IMR-90 (cell line): ENCODE results near the gene FGA. TPM values are rescaled to one million over a fixed set of nuclear protein-coding genes. Genes with fewer than 3 reads are reported as not detected.

Source experiments
- ATAC-seq: fragments of 200-7000 bp; cut with Tn5 transposase; 2 replicates; pipeline ENCODE4 v1.9.1; 2020; ENCODE audit warnings: low read depth, mild to moderate bottlenecking, moderate library complexity
- BruUV-seq: library from RNA; stranded (reverse); fragments of 400-500 nt; replicated peaks from 2 replicates; lab custom pipeline; 2021; lab: Mats Ljungman, UMichigan
- CTCF ChIA-PET: fragments of 300-600 bp; formaldehyde crosslinking; extraction: SDS; loops from one replicate; lab custom pipeline; 2021; ENCODE audit warnings: antibody characterized with exemption; lab: Yijun Ruan, JAX
- POLR2A ChIA-PET: fragments of 300-600 bp; sonication (Branson Sonifier 250); formaldehyde crosslinking; loops from one replicate; lab custom pipeline; 2022; ENCODE audit warnings: antibody characterized with exemption; ENCODE audit not compliant: unreplicated experiment; lab: Charles Lee
- DNase-seq: peaks from one replicate; pipeline ENCODE4 v3.0.0; 2013
- H2AFZ ChIP-seq: replicated peaks from 2 replicates; pipeline ENCODE3; 2013; ENCODE audit warnings: low read length, mild to moderate bottlenecking; ENCODE audit not compliant: poor library complexity
- H2AK5ac ChIP-seq: 2 replicates; pipeline ENCODE4 v1.6.1; 2013; ENCODE audit warnings: low read depth, low read length, inconsistent platforms
- H2AK9ac ChIP-seq: replicated peaks from 2 replicates; pipeline ENCODE3; 2013; ENCODE audit warnings: mild to moderate bottlenecking, low read depth, low read length, moderate library complexity; ENCODE audit not compliant: poor library complexity
- H2BK120ac ChIP-seq: 2 replicates; pipeline ENCODE4 v1.6.1; 2013; ENCODE audit warnings: low read depth, low read length, inconsistent platforms
- H2BK15ac ChIP-seq: 3 replicates; pipeline ENCODE4 v1.6.1; 2013; ENCODE audit warnings: low read depth, low read length, inconsistent platforms
- H2BK20ac ChIP-seq: 2 replicates; pipeline ENCODE4 v1.6.1; 2013; ENCODE audit warnings: low read depth, mild to moderate bottlenecking, inconsistent platforms, low read length, moderate library complexity
- H2BK5ac ChIP-seq: 2 replicates; pipeline ENCODE4 v1.6.1; 2013; ENCODE audit warnings: mild to moderate bottlenecking, low read depth, low read length, inconsistent platforms; ENCODE audit not compliant: poor library complexity, severe bottlenecking
- H3K14ac ChIP-seq: replicated peaks from 2 replicates; pipeline ENCODE4 v1.6.1; 2013; ENCODE audit warnings: low read depth, low read length, inconsistent platforms
- H3K18ac ChIP-seq: 2 replicates; pipeline ENCODE4 v1.6.1; 2013; ENCODE audit warnings: low read depth, low read length, control low read depth
- H3K23ac ChIP-seq: 2 replicates; pipeline ENCODE4 v1.6.1; 2013; ENCODE audit warnings: low read depth, low read length, inconsistent platforms
- H3K27ac ChIP-seq: 2 replicates; pipeline ENCODE4 v1.5.1; 2013; ENCODE audit warnings: mild to moderate bottlenecking, control low read depth, low read length; ENCODE audit not compliant: insufficient read depth
- H3K27me3 ChIP-seq: 2 replicates; pipeline ENCODE4 v1.6.1; 2013; ENCODE audit warnings: low read length; ENCODE audit not compliant: control insufficient read depth, insufficient read depth
- H3K36me3 ChIP-seq: 2 replicates; pipeline ENCODE4 v1.6.1; 2013; ENCODE audit warnings: low read length, mixed read lengths; ENCODE audit not compliant: control insufficient read depth, insufficient read depth
- H3K4ac ChIP-seq: 2 replicates; pipeline ENCODE4 v1.6.1; 2013; ENCODE audit warnings: low read depth, low read length, inconsistent platforms
- H3K4me1 ChIP-seq: 2 replicates; pipeline ENCODE4 v1.6.1; 2013; ENCODE audit warnings: low read length, mixed read lengths; ENCODE audit not compliant: control insufficient read depth, insufficient read depth
- H3K4me2 ChIP-seq: 2 replicates; pipeline ENCODE4 v1.6.1; 2013; ENCODE audit warnings: low read depth, mild to moderate bottlenecking, control low read depth, low read length, moderate library complexity
- H3K4me3 ChIP-seq: 2 replicates; pipeline ENCODE4 v1.5.1; 2013; ENCODE audit warnings: low read depth, mild to moderate bottlenecking, control low read depth, low read length, moderate library complexity; ENCODE audit not compliant: insufficient read depth
- H3K56ac ChIP-seq: 2 replicates; pipeline ENCODE4 v1.6.1; 2013; ENCODE audit warnings: low read length, inconsistent platforms; ENCODE audit not compliant: insufficient read depth; ENCODE audit errors: extremely low read depth
- H3K79me1 ChIP-seq, 2 experiments: 2 replicates each; pipeline ENCODE4 v1.6.1; 2013; ENCODE audit warnings: low read length in 2 of 2, inconsistent platforms in 1 of 2, low read depth in 1 of 2
- H3K9ac ChIP-seq: 2 replicates; pipeline ENCODE4 v1.6.1; 2013; ENCODE audit warnings: low read depth, low read length, control low read depth
- H3K9me1 ChIP-seq: 2 replicates; pipeline ENCODE4 v1.6.1; 2013; ENCODE audit warnings: low read length, inconsistent platforms; ENCODE audit not compliant: insufficient read depth
- H3K9me3 ChIP-seq: 2 replicates; pipeline ENCODE4 v1.6.1; 2013; ENCODE audit warnings: low read length; ENCODE audit not compliant: control insufficient read depth, insufficient read depth
- H4K20me1 ChIP-seq: 2 replicates; pipeline ENCODE4 v1.6.1; 2013; ENCODE audit warnings: low read length, inconsistent platforms; ENCODE audit not compliant: insufficient read depth
- H4K5ac ChIP-seq: 2 replicates; pipeline ENCODE4 v1.6.1; 2013; ENCODE audit warnings: mild to moderate bottlenecking, low read depth, low read length, control low read depth
- H4K8ac ChIP-seq, 2 experiments: 2 replicates each; pipeline ENCODE4 v1.6.1; 2013; ENCODE audit warnings: low read depth in 2 of 2, low read length in 2 of 2, control low read depth in 1 of 2, inconsistent platforms in 1 of 2
- H4K91ac ChIP-seq: 2 replicates; pipeline ENCODE4 v1.6.1; 2013; ENCODE audit warnings: low read depth, low read length, inconsistent platforms; ENCODE audit not compliant: insufficient read depth
- CEBPB ChIP-seq: IDR thresholded peaks from 2 replicates; pipeline ENCODE4 v1.6.1; 2012; ENCODE audit warnings: low read depth, low read length, improper control_type of control experiment
- ELK1 ChIP-seq: fragments of 150-350 bp; IDR thresholded peaks from 2 replicates; pipeline ENCODE4 v1.6.1; 2016; ENCODE audit warnings: low read depth, mild to moderate bottlenecking, low read length, moderate library complexity, borderline replicate concordance
- MAZ ChIP-seq: IDR thresholded peaks from 2 replicates; pipeline ENCODE4 v1.6.1; 2012; ENCODE audit warnings: low read depth, mild to moderate bottlenecking, low read length, improper control_type of control experiment, moderate library complexity, borderline replicate concordance
- RAD21 ChIP-seq: IDR thresholded peaks from 2 replicates; pipeline ENCODE4 v1.6.1; 2012; ENCODE audit warnings: low read length, improper control_type of control experiment
- whole genome bisulfite sequencing, 2 experiments: methylation state at CpG; one replicate each; pipeline versions ENCODE4 v1.1.5 to v1.1.7; 2013; ENCODE audit warnings: missing lambda C conversion rate in 2 of 2; ENCODE audit not compliant: insufficient read length in 1 of 2; ENCODE audit errors: extremely low coverage in 2 of 2; 5-methylcytosine and 5-hydroxymethylcytosine counted together
- dilution Hi-C: fragments of 300-500 bp; cut with HindIII; formaldehyde crosslinking; loops from one replicate; pipeline ENCODE4 v1.14.3; 2018; ENCODE audit warnings: low sequenced_read_pairs; ENCODE audit not compliant: unreplicated experiment
- in situ Hi-C: fragments of 300-500 bp; cut with MboI; formaldehyde crosslinking; loops from 3 replicates; pipeline ENCODE4 v1.14.3; 2019; ENCODE audit warnings: low sequenced_read_pairs, inconsistent platforms, mixed read lengths
- intact Hi-C: fragments of 100-400 bp; cut with micrococcal nuclease; formaldehyde crosslinking; loops from 2 replicates; pipeline ENCODE4 v1.10.0; 2022
- polyA plus RNA-seq, 3 experiments: library from polyadenylated mRNA; depleted of rRNA; stranded (reverse); fragments of >200 nt; gene quantifications; 2 replicates each; pipeline ENCODE4 v1.2.3, GENCODE V29; 2012; ENCODE audit warnings: low replicate concordance in 1 of 3
- total RNA-seq: library from RNA; depleted of rRNA; stranded (reverse); fragments of >200 nt; gene quantifications from 2 replicates; pipeline ENCODE4 v1.2.3, GENCODE V29; 2012

Gene FGA
- total and polyA plus RNA-seq, 2 of the 4 experiments (the other 2 are of a cell fraction) = not detected

- Histone ChIP-seq H4K8ac (no peak overlapping the region), H3K79me1 (no peaks in the 10 kb centered on the region), H2BK5ac (no peak overlapping the region), H4K91ac (no peak overlapping the region), H4K5ac (no peak overlapping the region), H3K27ac (no peak overlapping the region), H3K9me1 (no peaks in the 10 kb centered on the region), H3K4me3 (no peak overlapping the region), H3K36me3 (no peaks in the 10 kb centered on the region), H3K4me1 (no peaks in the 10 kb centered on the region), H2BK20ac (no peak overlapping the region), H2AK9ac (no peak overlapping the region), H3K9ac (no peak overlapping the region), H3K4me2 (no peak overlapping the region), H2AK5ac (no peak overlapping the region), H3K56ac (no peak overlapping the region), H3K4ac (no peak overlapping the region), H3K14ac (no peak overlapping the region), H3K23ac (no peak overlapping the region), H4K20me1 (no peaks in the 10 kb centered on the region), H2BK120ac (no peak overlapping the region), H2BK15ac (no peak overlapping the region), H3K27me3 (no peaks in the 10 kb centered on the region), H3K18ac (no peak overlapping the region), H3K9me3 (no peaks in the 10 kb centered on the region), H2AFZ (no peak overlapping the region)
- POLR2A ChIA-PET = no interaction called here
- in situ Hi-C loops (no loop called here), dilution Hi-C loops (no loop called here), intact Hi-C loops (no loop called here)
- no TSS peak for BruUV-seq
- CTCF ChIA-PET = interaction anchor here (0.6 kb wide), 2 partner anchors 29 to 44 kb away, joined by 3 read pairs; no protein-coding TSS in a partner anchor
- TF ChIP-seq RAD21 = no peak
- no peak for TF ChIP-seq ELK1
- TF ChIP-seq CEBPB = no peak
- TF ChIP-seq MAZ = no peak
- WGBS, 2 experiments = no CpG with 5 or more reads among the region's 6 CpGs
- DNase-seq (no peak), ATAC-seq (no peak)
These were observed 12.7 kb upstream of the FGA start for GRCh38 chr4:154603033-154603943.
